Frontal cortex (tissue), 4 donors: ENCODE results near the gene TRIM67. TPM values are rescaled to one million over a fixed set of nuclear protein-coding genes. Genes with fewer than 3 reads are reported as not detected.
"Not testable (repeated sequence)": the region's sequence is repeated elsewhere in the genome, so short reads cannot be mapped to it uniquely, and the experiment has no call there.

Experiments
- DNase-seq, 2 donors: peaks; one replicate each; pipeline ENCODE4 v3.0.0; 2012; ENCODE audit warnings: low spot score in 2 of 2
- FAIRE-seq: peaks from 2 replicates; lab custom pipeline; 2012; peaks lifted over from hg19 to GRCh38; lab: Jason Lieb, UNC
- total RNA-seq: library from RNA; depleted of rRNA; stranded (reverse); fragments of >200 nt; gene quantifications from one replicate; pipeline ENCODE4 v1.2.3, GENCODE V29; 2014
- donor health status: control.
- donor health status: control.
- donor health status: control.

The TRIM67 gene
- total RNA-seq = 24.1 TPM

GRCh38 chr1:231161667-231162296, at the start of gene TRIM67:
Gene TRIM67, plus strand, starts transcription at chr1:231162058. Its CDS starts 912 bp downstream, at chr1:231162970.
- FAIRE-seq = no peak

GRCh38 chr1:231116738-231117137, 45.1 kb upstream of the TRIM67 start:
- DNase-seq (no peak), FAIRE-seq (no peak)

More at GRCh38 chr1:231161667-231162296, at the start of gene TRIM67:
- DNase-seq = peak; percentile 58 to 60

GRCh38 chr1:231118704-231119453, 43.0 kb upstream of the TRIM67 start:
- FAIRE-seq (no peak), DNase-seq (no peak)

- peak; percentile 100 for FAIRE-seq
- DNase-seq = no peak
Measured at GRCh38 chr1:231121533-231121932, 40.3 kb upstream of the TRIM67 start.

- DNase-seq (no peak), FAIRE-seq (no peak)
Measured at GRCh38 chr1:231122143-231122542, 39.7 kb upstream of the TRIM67 start.

- DNase-seq (peak in 1 of 2 donors; percentile 31), FAIRE-seq (no peak)
Measured at GRCh38 chr1:231124746-231125145, 37.1 kb upstream of the TRIM67 start.

GRCh38 chr1:231125972-231126580, 35.8 kb upstream of the TRIM67 start:
- FAIRE-seq (no peak), DNase-seq (no peak)

GRCh38 chr1:231127106-231127505, 34.8 kb upstream of the TRIM67 start:
- not testable (repeated sequence) for FAIRE-seq, DNase-seq

- not testable (repeated sequence) for FAIRE-seq, DNase-seq
Measured at GRCh38 chr1:231128471-231128870, 33.4 kb upstream of the TRIM67 start.

- DNase-seq (no peak), FAIRE-seq (no peak)
Measured at GRCh38 chr1:231130544-231130943, 31.3 kb upstream of the TRIM67 start.

GRCh38 chr1:231132591-231132990, 29.3 kb upstream of the TRIM67 start:
- not testable (repeated sequence) for FAIRE-seq, DNase-seq

- no peak for DNase-seq
- FAIRE-seq = no peak
Measured at GRCh38 chr1:231134624-231135023, 27.2 kb upstream of the TRIM67 start.

- no peak for FAIRE-seq
- no peak for DNase-seq
Measured at GRCh38 chr1:231138236-231138635, 23.6 kb upstream of the TRIM67 start.

- FAIRE-seq = no peak
- no peak for DNase-seq
Measured at GRCh38 chr1:231139125-231139649, 22.7 kb upstream of the TRIM67 start.

- FAIRE-seq = no peak
- DNase-seq = no peak
Measured at GRCh38 chr1:231139659-231140654, 21.9 kb upstream of the TRIM67 start.

GRCh38 chr1:231144416-231145193, 17.3 kb upstream of the TRIM67 start:
- no peak for FAIRE-seq
- DNase-seq = no peak

- FAIRE-seq = no peak
Measured at GRCh38 chr1:231147896-231148295, 14.0 kb upstream of the TRIM67 start.

GRCh38 chr1:231151811-231152210, 10.0 kb upstream of the TRIM67 start:
- DNase-seq (no peak), FAIRE-seq (no peak)

More at GRCh38 chr1:231147896-231148295, 14.0 kb upstream of the TRIM67 start:
- no peak for DNase-seq

GRCh38 chr1:231153726-231154125, 8.1 kb upstream of the TRIM67 start:
- no peak for DNase-seq
- FAIRE-seq = no peak
